ENCODE data around the gene BRSK2.
"Not testable (repeated sequence)": the region's sequence is repeated elsewhere in the genome, so short reads cannot be mapped to it uniquely, and the experiment has no call there.

BRSK2 gene

GRCh38 chr11:1389932-1390568 is at the start of gene BRSK2:
TSS of gene BRSK2 (plus strand) at chr11:1389934. CDS start at chr11:1390285, 351 bp downstream.
- no peaks in the 10 kb centered on the region for H3K9me3 ChIP-seq
- no peak for TF ChIP-seq Cebpa-rat (IDR thresholded peaks at IDR 0.05)
- peak within 1 kb of the TSS; percentile 49 for H3K9ac ChIP-seq
- H3K36me3 ChIP-seq = no peaks in the 10 kb centered on the region
- peaks cover 29% of the 10 kb centered on the region for H4K20me1 ChIP-seq
- H3K27me3 ChIP-seq = peaks cover 59% of the 10 kb centered on the region
- no peak within 1 kb of the TSS for H3K27ac ChIP-seq
- peak within 1 kb of the TSS; percentile 100 for H3K4me2 ChIP-seq
- peaks cover 20% of the 10 kb centered on the region for H3K4me1 ChIP-seq
- H3K4me3 ChIP-seq = peak within 1 kb of the TSS; percentile 68

- H4K20me1 ChIP-seq = no peaks in the 10 kb centered on the region
- H3K27me3 ChIP-seq = no peaks in the 10 kb centered on the region
- no peaks in the 10 kb centered on the region for H3K9me3 ChIP-seq
- H3K36me3 ChIP-seq = no peaks in the 10 kb centered on the region
- no peak overlapping the region for H3K4me3 ChIP-seq
- H3K27ac ChIP-seq = no peak overlapping the region
- no peak overlapping the region for H3K4me2 ChIP-seq
- H3K4me1 ChIP-seq = peaks cover 21% of the 10 kb centered on the region
- no peak overlapping the region for H3K9ac ChIP-seq
- no peak for TF ChIP-seq Cebpa-rat (IDR thresholded peaks at IDR 0.05)
These were observed 49.6 kb upstream of the BRSK2 start for GRCh38 chr11:1340111-1340510.

GRCh38 chr11:1341226-1341625 is 48.5 kb upstream of the BRSK2 start:
- H3K27me3 ChIP-seq, H3K27ac ChIP-seq, H3K4me2 ChIP-seq, H4K20me1 ChIP-seq, H3K9me3 ChIP-seq, H3K4me3 ChIP-seq, H3K9ac ChIP-seq, H3K36me3 ChIP-seq: not testable (repeated sequence)
- H3K4me1 ChIP-seq = peaks cover 11% of the 10 kb centered on the region

- no peaks in the 10 kb centered on the region for H4K20me1 ChIP-seq
- H3K4me3 ChIP-seq = no peak overlapping the region
- no peaks in the 10 kb centered on the region for H3K36me3 ChIP-seq
- no peaks in the 10 kb centered on the region for H3K27me3 ChIP-seq
- H3K4me1 ChIP-seq = peaks cover 11% of the 10 kb centered on the region
- no peak for TF ChIP-seq Cebpa-rat (IDR thresholded peaks at IDR 0.05)
- H3K9me3 ChIP-seq = no peaks in the 10 kb centered on the region
- H3K4me2 ChIP-seq = no peak overlapping the region
- no peak overlapping the region for H3K27ac ChIP-seq
- H3K9ac ChIP-seq = no peak overlapping the region
These were observed 47.7 kb upstream of the BRSK2 start for GRCh38 chr11:1341928-1342524.

- Histone ChIP-seq H3K27me3 (no peaks in the 10 kb centered on the region), H3K36me3 (no peaks in the 10 kb centered on the region), H4K20me1 (no peaks in the 10 kb centered on the region), H3K9me3 (no peaks in the 10 kb centered on the region), H3K9ac (no peak overlapping the region), H3K4me1 (peaks cover 11% of the 10 kb centered on the region), H3K4me3 (no peak overlapping the region), H3K4me2 (no peak overlapping the region), H3K27ac (no peak overlapping the region)
- TF ChIP-seq Cebpa-rat (IDR thresholded peaks at IDR 0.05) = no peak
These were observed 46.8 kb upstream of the BRSK2 start for GRCh38 chr11:1342946-1343345.

- Histone ChIP-seq H3K4me2 (no peak overlapping the region), H3K27me3 (no peaks in the 10 kb centered on the region), H3K4me3 (no peak overlapping the region), H4K20me1 (no peaks in the 10 kb centered on the region), H3K9me3 (no peaks in the 10 kb centered on the region), H3K9ac (no peak overlapping the region), H3K36me3 (no peaks in the 10 kb centered on the region), H3K27ac (no peak overlapping the region), H3K4me1 (peaks cover 11% of the 10 kb centered on the region)
- no peak for TF ChIP-seq Cebpa-rat (IDR thresholded peaks at IDR 0.05)
These were observed 46.2 kb upstream of the BRSK2 start for GRCh38 chr11:1343391-1344055.

- Histone ChIP-seq H4K20me1 (no peaks in the 10 kb centered on the region), H3K4me2 (no peak overlapping the region), H3K4me3 (no peak overlapping the region), H3K9me3 (no peaks in the 10 kb centered on the region), H3K27ac (no peak overlapping the region), H3K9ac (no peak overlapping the region), H3K27me3 (no peaks in the 10 kb centered on the region), H3K4me1 (peaks cover 4% of the 10 kb centered on the region; the same call in 1 of the 2 replicates), H3K36me3 (no peaks in the 10 kb centered on the region)
- no peak for TF ChIP-seq Cebpa-rat (IDR thresholded peaks at IDR 0.05)
These were observed 45.6 kb upstream of the BRSK2 start for GRCh38 chr11:1344056-1344635.

GRCh38 chr11:1345737-1346513 is 43.8 kb upstream of the BRSK2 start:
- H3K4me2 ChIP-seq = no peak overlapping the region
- H3K4me3 ChIP-seq = no peak overlapping the region
- H3K9me3 ChIP-seq = no peaks in the 10 kb centered on the region
- H3K36me3 ChIP-seq = no peaks in the 10 kb centered on the region
- no peaks in the 10 kb centered on the region for H3K27me3 ChIP-seq
- no peak overlapping the region for H3K27ac ChIP-seq
- H3K4me1 ChIP-seq = no peaks in the 10 kb centered on the region
- TF ChIP-seq Cebpa-rat (IDR thresholded peaks at IDR 0.05) = no peak
- no peaks in the 10 kb centered on the region for H4K20me1 ChIP-seq
- H3K9ac ChIP-seq = no peak overlapping the region

GRCh38 chr11:1346669-1347390 is 42.9 kb upstream of the BRSK2 start:
- Histone ChIP-seq H3K9me3 (no peaks in the 10 kb centered on the region), H4K20me1 (no peaks in the 10 kb centered on the region), H3K9ac (no peak overlapping the region), H3K36me3 (no peaks in the 10 kb centered on the region), H3K27ac (no peak overlapping the region), H3K4me3 (no peak overlapping the region), H3K4me1 (no peaks in the 10 kb centered on the region), H3K4me2 (no peak overlapping the region), H3K27me3 (no peaks in the 10 kb centered on the region)
- no peak for TF ChIP-seq Cebpa-rat (IDR thresholded peaks at IDR 0.05)

GRCh38 chr11:1347411-1347999 is 42.2 kb upstream of the BRSK2 start:
- H3K9me3 ChIP-seq, H3K36me3 ChIP-seq, H3K27me3 ChIP-seq, H3K4me1 ChIP-seq, H3K9ac ChIP-seq, H3K27ac ChIP-seq, H3K4me3 ChIP-seq, H4K20me1 ChIP-seq, H3K4me2 ChIP-seq: not testable (repeated sequence)

Measured in BLaER1 (cell line).